K562 (cell line): ENCODE results near the gene PDE6G. TPM values are rescaled to one million over a fixed set of nuclear protein-coding genes. Genes with fewer than 3 reads are reported as not detected.

Experiments
- BRF1 ChIP-seq: IDR thresholded peaks from 3 replicates; pipeline ENCODE4 v1.6.1; 2011; ENCODE audit warnings: borderline replicate concordance, mild to moderate bottlenecking; ENCODE audit not compliant: insufficient read length; ENCODE audit errors: extremely low read depth
- CREM ChIP-seq: IDR thresholded peaks from 2 replicates; pipeline ENCODE4 v1.6.1; 2014; ENCODE audit warnings: antibody characterized with exemption, low read depth
- PML ChIP-seq: IDR thresholded peaks from 2 replicates; pipeline ENCODE4 v1.6.1; 2012; ENCODE audit warnings: low read length, inconsistent platforms
- POLR2A ChIP-seq: fragments of 450-650 bp; conservative IDR thresholded peaks from 2 replicates; pipeline ENCODE4 v1.6.1; 2016
- PPARD ChIP-seq: fragments of 250-450 bp; sonication (Bioruptor Pico); IDR thresholded peaks from 2 replicates; pipeline ENCODE4 v1.8.0; 2022; ENCODE audit warnings: inconsistent platforms, mild to moderate bottlenecking, moderate library complexity
- SPI1 ChIP-seq: IDR thresholded peaks from 2 replicates; pipeline ENCODE4 v1.6.1; 2011; ENCODE audit warnings: low read depth, low read length, control low read depth, borderline replicate concordance
- TFAP4 ChIP-seq: sonication (generic); formaldehyde crosslinking; IDR thresholded peaks from 2 replicates; pipeline ENCODE4 v1.8.0; 2022; ENCODE audit warnings: missing genetic modification reagents, mild to moderate bottlenecking, moderate library complexity, borderline replicate concordance
- XRCC4 ChIP-seq: IDR thresholded peaks from one replicate; pipeline ENCODE4 v1.6.1; 2011; ENCODE audit not compliant: insufficient read depth, insufficient read length; ENCODE audit errors: extremely low read depth
- ZNF134 ChIP-seq: fragments of 250-450 bp; sonication (Bioruptor Pico); conservative IDR thresholded peaks from 2 replicates; pipeline ENCODE4 v1.4.0; 2020
- polyA plus RNA-seq, 8 experiments: library from polyadenylated mRNA; depleted of rRNA in 4 of 8; stranded (reverse) in 5 of 8; unstranded in 3 of 8; fragments of >200 nt; fragmentation: Nextera tagmentation in 2 of 8; fragmentation: Illumina TruSeq in 1 of 8; extraction: Ambion mirVana in 2 of 8; extraction: Trizol in 1 of 8; gene quantifications; 2 replicates each; pipeline versions ENCODE4 v1.2.1 to v1.2.3, GENCODE V29; 2011 to 2014; ENCODE audit warnings: inconsistent platforms in 1 of 8, missing spikeins in 1 of 8
- total RNA-seq, 7 experiments: library from RNA; depleted of rRNA in 6 of 7; stranded (reverse); fragments of >200 nt in 6 of 7; fragmentation: Illumina TruSeq in 2 of 7; extraction: Trizol in 2 of 7; gene quantifications; 2 replicates each; pipeline versions ENCODE4 v1.2.1 to v1.2.3, GENCODE V29; 2011 to 2021; ENCODE audit warnings: low replicate concordance in 1 of 7
- TF ChIP-seq, protein P1 (sequence below): sonication (generic); formaldehyde crosslinking; IDR thresholded peaks from 2 replicates; pipeline ENCODE4 v1.8.0; 2023; ENCODE audit warnings: mild to moderate bottlenecking, missing genetic modification reagents
- TF ChIP-seq, protein P2 (sequence below): fragments of 250-450 bp; sonication (Bioruptor Pico); IDR thresholded peaks from 2 replicates; pipeline ENCODE4 v1.9.0; 2021; ENCODE audit warnings: mild to moderate bottlenecking, inconsistent platforms
- TF ChIP-seq, protein P3 (sequence below): sonication (generic); formaldehyde crosslinking; IDR thresholded peaks from 2 replicates; pipeline ENCODE4 v1.8.0; 2022; ENCODE audit warnings: mild to moderate bottlenecking, missing genetic modification reagents

PDE6G gene
- total and polyA plus RNA-seq, 9 of the 15 experiments (the other 6 are each of a cell fraction or from before 2014, with no cell fraction given) = 0.14 to 0.59 TPM; not detected in 7

- TF ChIP-seq, protein P1, sequence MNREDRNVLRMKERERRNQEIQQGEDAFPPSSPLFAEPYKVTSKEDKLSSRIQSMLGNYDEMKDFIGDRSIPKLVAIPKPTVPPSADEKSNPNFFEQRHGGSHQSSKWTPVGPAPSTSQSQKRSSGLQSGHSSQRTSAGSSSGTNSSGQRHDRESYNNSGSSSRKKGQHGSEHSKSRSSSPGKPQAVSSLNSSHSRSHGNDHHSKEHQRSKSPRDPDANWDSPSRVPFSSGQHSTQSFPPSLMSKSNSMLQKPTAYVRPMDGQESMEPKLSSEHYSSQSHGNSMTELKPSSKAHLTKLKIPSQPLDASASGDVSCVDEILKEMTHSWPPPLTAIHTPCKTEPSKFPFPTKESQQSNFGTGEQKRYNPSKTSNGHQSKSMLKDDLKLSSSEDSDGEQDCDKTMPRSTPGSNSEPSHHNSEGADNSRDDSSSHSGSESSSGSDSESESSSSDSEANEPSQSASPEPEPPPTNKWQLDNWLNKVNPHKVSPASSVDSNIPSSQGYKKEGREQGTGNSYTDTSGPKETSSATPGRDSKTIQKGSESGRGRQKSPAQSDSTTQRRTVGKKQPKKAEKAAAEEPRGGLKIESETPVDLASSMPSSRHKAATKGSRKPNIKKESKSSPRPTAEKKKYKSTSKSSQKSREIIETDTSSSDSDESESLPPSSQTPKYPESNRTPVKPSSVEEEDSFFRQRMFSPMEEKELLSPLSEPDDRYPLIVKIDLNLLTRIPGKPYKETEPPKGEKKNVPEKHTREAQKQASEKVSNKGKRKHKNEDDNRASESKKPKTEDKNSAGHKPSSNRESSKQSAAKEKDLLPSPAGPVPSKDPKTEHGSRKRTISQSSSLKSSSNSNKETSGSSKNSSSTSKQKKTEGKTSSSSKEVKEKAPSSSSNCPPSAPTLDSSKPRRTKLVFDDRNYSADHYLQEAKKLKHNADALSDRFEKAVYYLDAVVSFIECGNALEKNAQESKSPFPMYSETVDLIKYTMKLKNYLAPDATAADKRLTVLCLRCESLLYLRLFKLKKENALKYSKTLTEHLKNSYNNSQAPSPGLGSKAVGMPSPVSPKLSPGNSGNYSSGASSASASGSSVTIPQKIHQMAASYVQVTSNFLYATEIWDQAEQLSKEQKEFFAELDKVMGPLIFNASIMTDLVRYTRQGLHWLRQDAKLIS (CRISPR knock-in tag) = no peak; the same call in 1 of the 2 replicates
- TF ChIP-seq SPI1 = peak; percentile 98
- TF ChIP-seq PPARD (CRISPR knock-in tag) = no peak
- TF ChIP-seq POLR2A = peak; percentile 95
- peak; percentile 55; the same call in 1 of the 2 replicates for TF ChIP-seq TFAP4
- TF ChIP-seq, protein P2, sequence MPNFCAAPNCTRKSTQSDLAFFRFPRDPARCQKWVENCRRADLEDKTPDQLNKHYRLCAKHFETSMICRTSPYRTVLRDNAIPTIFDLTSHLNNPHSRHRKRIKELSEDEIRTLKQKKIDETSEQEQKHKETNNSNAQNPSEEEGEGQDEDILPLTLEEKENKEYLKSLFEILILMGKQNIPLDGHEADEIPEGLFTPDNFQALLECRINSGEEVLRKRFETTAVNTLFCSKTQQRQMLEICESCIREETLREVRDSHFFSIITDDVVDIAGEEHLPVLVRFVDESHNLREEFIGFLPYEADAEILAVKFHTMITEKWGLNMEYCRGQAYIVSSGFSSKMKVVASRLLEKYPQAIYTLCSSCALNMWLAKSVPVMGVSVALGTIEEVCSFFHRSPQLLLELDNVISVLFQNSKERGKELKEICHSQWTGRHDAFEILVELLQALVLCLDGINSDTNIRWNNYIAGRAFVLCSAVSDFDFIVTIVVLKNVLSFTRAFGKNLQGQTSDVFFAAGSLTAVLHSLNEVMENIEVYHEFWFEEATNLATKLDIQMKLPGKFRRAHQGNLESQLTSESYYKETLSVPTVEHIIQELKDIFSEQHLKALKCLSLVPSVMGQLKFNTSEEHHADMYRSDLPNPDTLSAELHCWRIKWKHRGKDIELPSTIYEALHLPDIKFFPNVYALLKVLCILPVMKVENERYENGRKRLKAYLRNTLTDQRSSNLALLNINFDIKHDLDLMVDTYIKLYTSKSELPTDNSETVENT = peak; percentile 68
- TF ChIP-seq ZNF134 = no peak
- TF ChIP-seq BRF1 = no peak
- peak; percentile 87 for TF ChIP-seq CREM
- TF ChIP-seq XRCC4 = no peak
- TF ChIP-seq PML = peak; percentile 76
- TF ChIP-seq, protein P3, sequence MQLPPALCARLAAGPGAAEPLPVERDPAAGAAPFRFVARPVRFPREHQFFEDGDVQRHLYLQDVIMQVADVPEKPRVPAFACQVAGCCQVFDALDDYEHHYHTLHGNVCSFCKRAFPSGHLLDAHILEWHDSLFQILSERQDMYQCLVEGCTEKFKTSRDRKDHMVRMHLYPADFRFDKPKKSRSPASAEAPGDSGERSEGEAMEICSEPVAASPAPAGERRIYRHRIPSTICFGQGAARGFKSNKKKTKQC (CRISPR knock-in tag) = peak; percentile 47
These were observed 10.2 kb upstream of the PDE6G start, which contains the start of the genes CCDC137 and OXLD1 (continued) for GRCh38 chr17:81666342-81667191.
